HG03280 (cell line): ENCODE results near the gene PACSIN3.
"Not testable (repeated sequence)": the region's sequence is repeated elsewhere in the genome, so short reads cannot be mapped to it uniquely, and the experiment has no call there.

ENCODE experiments used
- ATAC-seq: cut with Tn5 transposase; IDR thresholded peaks from one replicate; pipeline ENCODE4 v1.9.1; 2021; ENCODE audit warnings: mild to moderate bottlenecking, moderate library complexity; ENCODE audit not compliant: unreplicated experiment

PACSIN3 gene

DNA sequence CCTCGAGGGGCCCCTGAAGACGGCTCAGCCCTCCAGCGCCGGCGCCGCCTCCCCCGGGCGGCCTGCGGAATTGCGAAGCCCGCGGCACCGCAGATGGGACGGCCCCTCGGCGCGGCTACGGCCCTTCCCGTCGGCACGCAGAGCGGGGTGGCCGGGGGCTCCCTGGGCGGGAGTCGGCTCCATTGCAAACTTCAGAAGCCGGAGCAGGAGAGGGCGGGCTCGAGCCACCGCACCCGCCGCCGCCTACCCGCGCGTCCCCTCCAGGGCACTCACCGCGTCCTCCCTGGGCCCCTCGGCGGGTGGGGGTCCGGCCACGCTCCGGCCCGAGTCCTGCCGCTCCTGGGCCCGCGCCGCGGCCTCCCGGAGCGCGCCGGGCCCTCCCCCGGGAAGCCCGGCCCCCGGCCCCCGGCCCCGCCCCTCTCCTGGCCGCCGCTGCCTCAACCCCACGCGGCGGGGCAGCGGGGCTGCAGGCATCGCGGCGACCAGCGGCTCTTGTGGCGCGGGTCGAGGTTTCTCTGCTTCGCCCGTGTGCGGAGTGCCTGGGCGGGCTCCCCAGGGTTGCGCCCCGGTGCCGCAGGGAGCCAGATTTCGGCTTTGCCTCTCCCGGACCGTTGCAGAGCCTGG lies at the start of gene PACSIN3:
Gene PACSIN3, minus strand, starts transcription at position 359 of the 624 bp plus-strand sequence. CDS start 3,707 bp downstream, outside the sequence.
- ATAC-seq, result peak; percentile 53

DNA sequence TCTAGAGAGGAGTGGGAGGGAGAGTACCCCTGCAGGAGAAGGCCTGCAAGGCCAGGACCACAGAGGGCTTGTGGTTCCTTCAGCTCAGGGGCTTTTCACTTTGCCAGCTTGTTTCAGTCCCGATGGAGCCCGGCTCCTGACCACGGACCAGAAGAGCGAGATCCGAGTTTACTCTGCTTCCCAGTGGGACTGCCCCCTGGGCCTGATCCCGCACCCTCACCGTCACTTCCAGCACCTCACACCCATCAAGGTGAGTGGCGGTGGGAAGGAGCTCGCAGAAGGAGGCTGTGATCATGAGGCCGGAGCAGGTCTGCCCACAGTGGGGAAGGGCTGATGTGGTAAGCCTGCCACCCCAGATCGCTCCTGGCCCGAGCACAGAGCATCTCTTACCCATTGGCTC lies 48.9 kb upstream of the PACSIN3 start:
- no peak for ATAC-seq

DNA sequence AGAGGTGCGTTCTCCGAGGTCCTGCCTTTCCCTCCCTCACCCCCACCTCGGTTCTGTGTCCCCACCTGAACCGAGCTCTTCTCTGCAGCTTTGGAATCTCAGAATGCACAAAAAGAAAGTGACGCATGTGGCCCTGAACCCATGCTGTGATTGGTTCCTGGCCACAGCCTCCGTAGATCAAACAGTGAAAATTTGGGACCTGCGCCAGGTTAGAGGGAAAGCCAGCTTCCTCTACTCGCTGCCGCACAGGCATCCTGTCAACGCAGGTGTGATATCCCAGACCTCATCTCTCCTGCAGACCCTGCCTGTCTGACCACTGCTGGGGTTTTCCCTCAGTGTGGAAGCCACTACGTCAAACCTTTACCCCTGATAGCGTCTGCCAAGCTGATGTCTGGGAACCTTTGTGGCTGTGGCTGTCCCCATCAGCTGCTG lies 48.5 kb upstream of the PACSIN3 start:
- ATAC-seq, result no peak

DNA sequence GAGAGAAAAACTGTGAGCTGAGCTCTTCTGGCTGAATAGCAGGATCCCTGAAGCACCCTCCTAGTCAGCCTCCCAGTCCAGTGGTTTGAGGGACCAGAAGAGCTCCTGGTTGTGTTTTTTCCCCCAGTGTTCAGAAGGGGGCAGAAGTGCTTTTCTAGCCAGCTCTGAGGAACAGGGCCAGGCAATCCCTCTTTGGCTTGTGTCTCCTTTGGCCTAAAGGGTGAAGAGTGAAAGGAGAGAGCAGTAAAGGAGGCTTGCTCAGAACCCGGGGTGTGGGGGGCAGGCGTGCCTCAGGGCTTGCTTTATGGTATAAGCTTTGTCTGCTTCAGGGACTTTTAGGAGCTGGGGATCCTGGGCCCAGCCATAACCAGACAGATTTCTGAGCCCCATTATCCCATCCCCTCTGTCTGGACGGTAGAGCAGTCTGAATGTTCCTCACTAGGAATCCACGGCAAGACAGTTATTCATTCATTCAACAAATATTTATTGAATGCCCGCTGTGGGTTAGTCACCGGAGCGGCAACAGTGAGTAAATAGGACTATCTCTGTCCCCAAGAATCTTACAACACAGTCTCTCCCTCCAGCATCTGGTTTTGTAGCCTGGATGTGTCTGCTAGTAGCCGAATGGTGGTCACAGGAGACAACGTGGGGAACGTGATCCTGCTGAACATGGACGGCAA lies 47.9 kb upstream of the PACSIN3 start:
- ATAC-seq, result no peak

DNA sequence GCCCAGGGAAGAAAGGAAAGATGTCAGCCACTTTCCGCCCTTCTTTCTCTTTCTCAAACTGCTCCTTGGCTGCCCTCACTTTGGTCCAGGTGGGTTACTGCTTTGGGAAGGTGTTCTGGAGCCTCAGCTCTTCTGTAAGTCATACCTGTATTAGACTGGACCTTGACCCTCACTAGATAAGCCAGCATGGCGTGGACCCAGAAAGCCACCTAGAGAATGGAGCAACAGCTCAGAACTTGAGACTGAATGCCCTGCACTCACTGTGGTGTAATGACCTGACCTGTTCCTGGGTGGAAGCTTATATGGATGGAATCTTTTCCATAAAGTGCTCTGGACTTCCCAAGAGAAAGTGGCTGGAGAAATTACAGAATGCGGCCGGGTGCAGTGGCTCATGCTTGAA lies 46.8 kb upstream of the PACSIN3 start:
- no peak for ATAC-seq

DNA sequence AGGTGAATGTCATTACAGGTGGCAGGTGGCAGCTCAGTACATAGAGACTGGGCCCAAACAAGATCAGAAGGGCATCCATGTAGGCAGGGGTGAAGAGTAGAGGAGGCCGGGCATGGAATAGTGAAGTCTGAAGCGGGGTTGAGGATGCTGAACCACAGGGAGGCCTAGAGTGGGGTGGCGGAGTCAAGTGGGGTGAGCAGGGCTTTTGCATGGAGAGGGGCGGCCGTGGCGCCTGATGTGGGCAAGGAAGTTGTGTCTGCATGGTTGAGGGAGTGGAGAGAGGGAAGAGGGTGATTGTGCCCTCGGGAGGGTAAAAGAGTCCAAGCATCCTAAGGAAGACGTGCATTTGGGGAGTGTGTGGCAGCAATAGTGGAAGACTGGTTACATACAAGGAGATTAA lies 42.9 kb upstream of the PACSIN3 start:
- ATAC-seq, result no peak

DNA sequence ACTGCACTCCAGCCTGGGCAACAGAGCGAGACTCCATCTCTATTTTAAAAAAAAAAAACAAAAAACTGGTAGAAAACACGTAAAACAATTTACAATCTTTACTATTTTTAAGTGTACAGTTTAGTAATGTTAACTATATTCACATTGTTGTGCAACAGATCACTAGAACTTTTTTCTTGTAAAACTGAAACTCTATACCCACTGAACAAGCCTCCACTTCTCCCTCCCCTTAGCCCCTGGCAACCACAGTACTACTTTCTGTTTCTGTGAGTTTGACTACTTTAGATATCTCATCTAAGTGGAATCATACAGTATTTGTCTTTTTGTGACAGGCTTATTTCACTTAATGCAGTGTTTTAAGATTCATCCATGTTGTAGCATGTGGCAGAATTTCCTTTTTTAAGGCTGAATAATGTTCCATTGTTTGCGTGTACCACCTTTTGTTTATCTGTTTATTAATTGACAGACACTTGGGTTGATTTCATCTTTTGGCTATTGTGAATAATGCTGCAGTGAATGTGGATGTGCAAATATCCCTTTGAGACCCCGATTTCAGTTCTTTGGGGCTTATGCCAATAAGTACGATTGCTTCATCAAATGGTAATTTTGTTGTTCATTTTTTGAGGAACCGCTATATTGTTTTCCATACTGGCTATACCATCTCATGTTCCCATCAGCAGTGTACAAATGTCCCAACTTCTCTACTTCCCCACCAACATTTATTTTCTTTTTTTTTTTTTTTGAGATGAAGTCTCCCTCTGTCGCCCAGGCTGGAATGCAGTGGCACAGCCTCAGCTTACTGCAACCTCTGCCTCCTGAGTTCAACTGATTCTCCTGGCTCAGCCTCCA lies 39.5 kb upstream of the PACSIN3 start:
- peak; percentile 73 for ATAC-seq

DNA sequence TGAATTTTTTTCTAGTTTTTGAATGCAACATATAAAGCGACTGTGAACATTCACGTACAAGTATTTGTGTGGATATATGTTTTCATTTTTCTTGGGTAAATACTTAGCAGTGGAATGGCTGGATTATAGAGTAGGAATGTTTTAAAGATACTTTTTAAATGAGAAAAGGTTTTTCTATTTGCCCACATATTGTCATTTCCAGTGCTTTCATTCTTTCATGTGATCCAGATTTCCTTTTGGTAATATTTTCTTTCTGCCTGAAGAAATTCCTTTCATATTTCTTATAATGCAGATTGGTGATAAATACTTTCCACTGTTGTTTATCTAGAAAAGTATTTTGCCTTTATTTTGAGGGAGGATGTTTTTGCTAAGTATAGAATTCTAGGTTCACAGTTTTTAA lies 36.5 kb upstream of the PACSIN3 start:
- no peak for ATAC-seq

DNA sequence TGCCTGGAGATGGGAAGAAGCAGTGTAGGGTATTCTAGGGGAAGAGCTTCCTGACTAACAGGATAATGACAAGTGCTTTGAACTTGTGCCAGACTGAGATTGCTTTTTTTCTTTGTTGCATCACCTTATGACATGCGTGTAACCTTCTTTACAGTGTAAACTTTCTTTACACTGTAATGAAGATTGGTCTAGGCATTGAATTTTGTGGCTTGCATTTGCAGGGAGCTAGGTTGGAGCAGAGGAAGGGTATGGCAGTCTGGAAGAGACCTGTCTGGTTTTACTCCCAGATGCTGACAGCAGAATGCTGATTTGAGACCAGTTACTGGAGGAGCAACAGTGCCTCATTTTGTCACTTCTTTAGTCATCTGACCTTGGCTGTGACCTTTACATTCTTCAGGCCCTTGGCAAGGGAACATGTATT lies 34.2 kb upstream of the PACSIN3 start:
- no peak for ATAC-seq

DNA sequence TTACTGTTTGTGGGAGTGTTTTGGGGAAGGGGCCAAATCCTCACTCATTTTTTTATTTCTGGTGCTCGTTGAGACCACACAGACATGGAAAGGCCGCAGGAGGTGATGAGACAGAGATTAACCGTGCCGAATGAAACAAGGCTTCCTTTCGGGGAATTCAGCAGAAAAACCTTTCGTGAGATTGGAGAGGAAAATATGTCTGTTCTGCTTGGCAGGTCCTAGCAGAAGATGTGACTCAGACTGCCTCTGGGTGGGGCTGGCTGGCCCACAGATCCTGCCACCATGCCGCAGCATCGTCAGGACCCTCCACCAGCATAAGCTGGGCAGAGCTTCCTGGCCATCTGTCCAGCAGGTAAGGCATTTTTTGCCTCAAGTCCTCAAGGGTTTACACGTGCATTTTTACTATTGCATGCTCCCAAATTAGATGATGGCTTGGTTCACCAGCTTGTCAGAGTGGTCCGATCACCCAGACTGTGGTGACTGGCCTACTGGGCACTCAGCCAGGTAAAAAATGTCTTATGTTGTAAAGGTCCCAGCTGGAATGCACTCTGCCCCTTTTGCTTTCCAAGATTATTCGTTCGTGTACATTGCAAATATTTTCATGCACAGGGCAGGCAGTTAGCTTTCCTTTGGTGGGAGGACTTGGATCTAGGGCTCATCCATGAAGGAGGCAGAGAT lies 30.0 kb upstream of the PACSIN3 start:
- ATAC-seq, result no peak

DNA sequence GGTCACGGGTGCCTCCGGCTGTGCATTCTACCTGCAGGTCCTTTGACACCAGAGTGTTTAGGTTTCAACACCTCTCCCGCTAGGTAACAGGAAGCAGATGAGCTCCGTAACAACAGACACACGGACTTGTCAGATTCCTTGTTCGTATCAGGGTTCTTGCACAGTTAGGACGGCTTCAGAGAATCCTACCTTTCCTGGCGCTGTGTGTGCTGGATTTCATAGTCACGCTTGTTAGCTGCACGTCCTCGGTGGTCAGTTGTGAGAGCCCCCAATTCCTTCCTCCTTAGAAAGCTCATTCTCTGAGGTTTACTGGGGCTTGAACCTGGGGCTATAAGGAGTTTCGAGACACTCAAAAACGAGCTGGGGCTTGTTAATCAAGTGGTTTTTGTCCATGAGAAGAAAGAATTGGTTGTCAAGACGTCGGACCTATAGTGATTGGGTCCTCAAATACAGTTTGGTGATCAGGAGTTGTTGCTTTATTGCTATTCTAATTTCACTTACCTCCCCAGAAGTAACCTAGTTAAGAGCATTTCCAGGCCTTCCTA lies 29.2 kb upstream of the PACSIN3 start:
- no peak for ATAC-seq

DNA sequence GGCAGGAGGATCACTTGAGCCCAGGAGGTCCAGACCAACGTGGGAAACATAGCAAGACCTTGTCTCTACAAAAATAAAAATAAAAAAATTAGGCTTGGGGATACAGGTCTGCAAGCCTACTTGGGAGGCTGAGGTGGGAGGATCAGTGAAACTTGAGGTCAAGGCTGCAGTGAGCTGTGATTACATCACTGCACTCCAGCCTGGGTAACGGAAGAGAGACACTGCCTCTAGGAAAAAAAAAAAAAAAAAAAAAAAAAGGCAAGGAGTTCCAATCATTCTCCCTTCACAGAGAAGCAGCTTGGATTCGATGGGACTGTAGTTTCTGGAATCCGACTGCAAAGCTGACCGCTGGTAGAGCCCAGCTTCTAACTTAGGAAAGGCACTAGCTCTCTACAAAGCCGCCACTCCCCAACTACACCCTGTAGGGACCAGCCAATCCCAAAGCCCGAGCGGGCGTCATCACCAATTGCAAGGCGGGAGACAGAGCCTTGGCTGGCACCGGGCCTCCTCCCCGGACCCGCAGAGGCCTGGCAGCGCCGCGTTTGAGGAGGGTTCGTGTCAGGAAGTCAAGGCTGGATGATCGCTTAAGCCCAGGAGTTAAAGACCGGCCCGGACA lies 27.8 kb upstream of the PACSIN3 start:
- ATAC-seq, result peak; percentile 56

DNA sequence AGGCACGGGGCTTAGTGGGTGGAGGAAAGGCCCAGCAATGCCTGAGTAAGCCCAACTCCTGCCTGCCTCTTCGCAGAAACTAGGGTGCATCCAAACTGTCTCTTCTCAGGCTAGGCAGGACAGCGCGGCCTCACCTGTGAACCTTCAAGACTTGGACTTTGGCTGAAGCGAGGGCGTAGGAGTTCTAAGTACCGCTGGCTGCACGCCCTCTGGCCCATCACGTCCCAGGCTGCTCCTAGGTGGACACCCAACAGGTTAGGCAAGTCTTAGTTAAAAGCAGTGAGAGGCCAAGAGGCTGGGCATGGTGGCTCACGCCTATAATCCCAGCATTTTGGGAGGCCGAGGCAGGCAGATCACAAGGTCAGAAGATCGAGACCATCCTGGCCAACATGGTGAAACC lies 26.7 kb upstream of the PACSIN3 start:
- no peak for ATAC-seq

DNA sequence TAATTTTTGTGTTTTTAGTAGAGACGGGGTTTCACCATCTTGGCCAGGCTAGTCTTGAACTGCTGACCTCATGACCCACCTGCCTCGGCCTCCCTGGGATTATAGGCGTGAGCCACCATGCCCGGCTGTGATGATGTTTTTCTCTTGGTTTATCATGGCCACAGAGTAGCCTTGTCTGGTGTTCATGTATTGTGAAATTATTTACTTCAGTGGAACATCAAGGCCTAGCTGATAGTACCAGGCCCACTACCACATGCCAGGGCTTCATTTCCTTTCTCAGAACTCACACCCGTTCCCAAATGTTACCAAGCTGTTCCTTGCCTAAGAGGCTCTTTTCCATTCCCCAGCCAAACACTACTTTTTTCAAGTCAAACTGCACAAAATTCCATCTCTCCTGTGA lies 22.4 kb upstream of the PACSIN3 start:
- ATAC-seq, result no peak

DNA sequence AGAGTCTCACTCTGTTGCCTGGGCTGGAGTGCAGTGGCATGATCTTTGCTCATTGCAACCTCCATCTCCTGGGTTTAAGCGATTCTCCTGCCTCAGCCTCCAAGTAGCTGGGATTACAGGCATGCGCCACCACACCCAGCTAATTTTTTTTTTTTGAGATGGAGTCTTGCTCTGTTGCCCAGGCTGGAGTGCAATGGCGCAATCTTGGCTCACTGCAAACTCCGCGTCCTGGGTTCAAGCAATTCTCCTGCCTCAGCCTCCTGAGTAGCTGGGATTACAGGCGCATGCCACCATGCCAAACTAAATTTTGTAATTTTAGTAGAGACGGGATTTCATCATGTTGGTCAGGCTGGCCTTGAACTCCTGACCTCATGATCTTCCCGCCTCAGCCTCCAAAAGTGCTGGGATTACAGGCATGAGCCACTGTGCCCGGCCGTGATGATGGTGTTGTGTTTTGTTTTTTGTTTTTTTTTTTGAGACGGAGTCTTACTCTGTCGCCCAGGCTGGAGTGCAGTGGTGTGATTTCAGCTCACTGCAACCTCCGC lies 21.8 kb upstream of the PACSIN3 start:
- ATAC-seq, result not testable (repeated sequence)

DNA sequence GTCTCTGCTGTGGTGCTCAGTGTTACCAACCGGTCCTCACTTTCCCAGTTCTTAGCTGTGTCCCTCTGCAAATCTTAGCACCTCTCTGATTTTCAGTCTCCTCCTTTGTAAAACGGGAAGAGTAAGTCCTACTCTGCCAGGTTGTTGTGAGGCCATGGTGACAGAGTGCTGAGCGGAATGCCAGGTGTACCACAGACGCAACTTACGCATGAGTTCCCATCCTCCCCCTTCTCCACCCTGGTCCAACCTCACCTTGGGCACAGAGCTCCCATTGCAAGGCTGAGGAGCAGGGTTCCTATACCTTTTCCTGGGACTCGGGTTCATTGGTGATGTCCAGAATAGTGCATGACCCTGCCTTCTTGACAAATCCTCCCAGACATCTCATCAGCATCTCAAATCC lies 21.2 kb upstream of the PACSIN3 start:
- no peak for ATAC-seq

DNA sequence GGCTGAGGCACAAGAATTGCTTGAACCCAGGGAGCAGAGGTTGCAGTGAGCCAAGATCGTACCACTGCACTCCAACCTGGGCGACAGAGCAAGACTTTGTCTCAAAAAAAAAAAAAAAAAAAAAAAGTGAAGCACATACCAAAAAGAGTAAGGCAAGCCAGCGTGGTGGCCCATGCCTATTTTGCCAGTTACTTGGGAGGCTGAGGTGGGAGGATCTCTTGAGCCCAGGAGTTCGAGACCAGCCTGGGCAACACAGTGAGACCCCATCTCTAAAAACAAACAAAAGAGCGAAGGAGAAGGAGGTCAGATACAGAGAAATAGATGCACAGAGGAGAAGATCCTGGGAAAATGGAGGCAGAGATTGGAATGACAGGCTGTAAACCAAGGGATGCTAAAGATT lies 20.3 kb upstream of the PACSIN3 start:
- not testable (repeated sequence) for ATAC-seq

DNA sequence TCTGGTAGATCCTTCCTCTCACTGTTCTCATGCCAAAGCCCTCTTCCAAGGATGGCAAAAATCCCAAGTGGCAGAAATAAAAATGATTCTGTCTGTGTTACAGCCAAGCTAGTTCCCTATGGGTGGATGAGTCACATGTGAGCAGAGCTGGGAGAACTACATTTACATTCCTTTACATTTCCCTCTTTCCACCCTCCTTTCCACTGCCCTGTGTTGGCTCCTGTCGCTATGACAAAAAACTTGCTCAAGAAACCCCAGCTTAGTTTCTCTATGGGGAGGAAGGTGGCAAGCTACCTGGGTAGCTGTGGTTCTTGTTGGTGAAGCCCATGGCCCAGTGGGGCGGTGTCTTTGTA lies 18.4 kb upstream of the PACSIN3 start:
- ATAC-seq, result no peak

DNA sequence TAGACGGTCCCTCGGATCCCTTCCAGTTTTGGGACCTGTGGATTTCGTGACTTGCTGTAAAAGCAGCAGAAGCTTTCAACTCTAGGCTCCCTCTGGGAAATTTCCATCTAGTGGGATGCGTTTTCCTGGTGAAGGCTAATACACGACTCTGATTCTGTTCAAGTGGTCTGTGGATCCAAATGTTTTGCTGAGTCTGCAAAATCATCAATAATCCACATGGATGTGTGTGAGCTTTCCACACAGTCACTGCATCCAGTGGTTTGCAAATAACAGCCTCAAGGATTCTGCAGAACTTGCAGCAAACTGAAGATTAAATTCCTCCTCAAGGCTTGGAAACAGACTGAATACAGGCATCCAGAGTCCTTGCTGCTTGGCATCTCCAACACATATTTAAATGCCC lies 16.3 kb upstream of the PACSIN3 start:
- no peak for ATAC-seq

DNA sequence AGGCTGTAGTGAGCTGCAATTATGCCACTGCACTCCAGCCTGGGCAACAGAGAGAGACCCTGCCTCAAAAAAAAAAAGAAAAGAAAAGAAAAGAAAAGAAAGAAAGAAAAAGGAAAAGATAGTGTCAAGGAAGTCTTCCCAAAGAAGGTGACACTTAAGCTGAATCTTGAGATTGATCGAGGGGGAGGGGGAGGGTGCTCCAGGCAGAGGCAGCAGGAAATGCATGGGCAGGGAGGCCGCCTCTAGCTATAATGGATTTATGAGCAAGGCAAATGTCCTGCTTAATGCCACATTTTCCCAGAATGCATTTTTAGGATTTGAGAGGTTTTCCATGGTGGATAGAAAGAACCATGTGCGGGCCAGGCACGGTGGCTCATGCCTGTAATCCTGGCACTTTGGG lies 14.8 kb upstream of the PACSIN3 start:
- ATAC-seq, result no peak
